A549 treated with dexamethasone at 1 μM for 4 hours (cell line): ENCODE data around the gene RBMXL2. TPM values are rescaled to one million over a fixed set of nuclear protein-coding genes. Genes with fewer than 3 reads are reported as not detected.

ENCODE experiments used
- total RNA-seq: library from RNA; stranded (reverse); fragments of 200-300 nt; extraction: Qiagen RNA extraction; gene quantifications from 5 replicates; pipeline ENCODE4 v1.2.3, GENCODE V29; 2022

RBMXL2 gene
- total RNA-seq = not detected in 5 replicates

DNA sequence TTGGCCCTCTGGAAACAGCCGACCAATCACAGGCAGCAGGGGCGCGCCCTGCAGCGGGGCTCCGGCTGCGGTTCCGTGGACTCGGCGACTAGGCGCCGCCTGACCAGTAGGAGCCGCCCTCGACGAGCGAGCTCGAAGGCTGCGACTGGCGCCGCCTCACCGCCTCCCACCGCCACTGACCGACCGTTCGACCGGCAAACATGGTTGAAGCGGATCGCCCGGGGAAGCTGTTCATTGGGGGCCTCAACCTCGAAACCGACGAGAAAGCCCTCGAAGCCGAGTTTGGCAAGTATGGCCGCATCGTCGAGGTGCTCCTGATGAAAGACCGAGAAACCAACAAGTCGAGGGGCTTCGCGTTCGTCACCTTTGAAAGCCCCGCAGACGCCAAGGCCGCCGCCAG is at the start of gene RBMXL2:
Gene RBMXL2 (plus strand): TSS at position 78 of the 400 bp plus-strand sequence. CDS start 123 bp downstream, at position 201.

Other genes with a start within 250 kb of the RBMXL2 start
- not detected in 5 replicates for gene OR10A5, start 243.3 kb upstream of the RBMXL2 start, total RNA-seq
- gene OR10A2, start 225.9 kb upstream of the RBMXL2 start, total RNA-seq = not detected in 5 replicates
- not detected in 5 replicates for gene OR10A4, start 212.4 kb upstream of the RBMXL2 start, total RNA-seq
- not detected in 5 replicates for gene OR2D2, start 196.5 kb upstream of the RBMXL2 start, total RNA-seq
- gene OR2D3, start 168.0 kb upstream of the RBMXL2 start, total RNA-seq = not detected in 5 replicates
- gene ZNF215, start 162.6 kb upstream of the RBMXL2 start, total RNA-seq = 0.76 to 1.2 TPM (median 0.97 TPM) in 5 replicates
- 0.54 to 1.1 TPM (median 0.88 TPM) in 5 replicates for gene ZNF214, start 68.7 kb upstream of the RBMXL2 start, total RNA-seq
- gene NLRP14, start 68.5 kb upstream of the RBMXL2 start, total RNA-seq = not detected in 5 replicates
- gene SYT9, start 162.9 kb downstream of the RBMXL2 start, total RNA-seq = 0.09 to 0.16 TPM (median 0.15 TPM) in 5 replicates